Inflammatory macrophage treated with lipopolysaccharide for 1 hour (primary cell): ENCODE data around the gene LMF1.

Experiments used
- DNase-seq, 2 donors: peaks; one replicate each; pipeline ENCODE4 v3.0.0-alpha.2; 2020 to 2022

LMF1 gene

GRCh38 chr16:910181-910580 lies 60.6 kb downstream of the LMF1 start:
- DNase-seq, result no peak

- no peak for DNase-seq
Measured at GRCh38 chr16:909281-910000, 61.3 kb downstream of the LMF1 start.

GRCh38 chr16:908526-909155 lies 62.1 kb downstream of the LMF1 start:
- no peak for DNase-seq

GRCh38 chr16:907842-908241 lies 62.9 kb downstream of the LMF1 start:
- no peak for DNase-seq

- DNase-seq, result no peak
Measured at GRCh38 chr16:907361-907760, 63.4 kb downstream of the LMF1 start.

GRCh38 chr16:906296-906695 lies 64.5 kb downstream of the LMF1 start:
- no peak for DNase-seq

GRCh38 chr16:901715-902601 lies 68.8 kb downstream of the LMF1 start:
- DNase-seq, result no peak

GRCh38 chr16:901149-901548 lies 69.6 kb downstream of the LMF1 start:
- no peak for DNase-seq

GRCh38 chr16:900211-900610 lies 70.6 kb downstream of the LMF1 start:
- no peak for DNase-seq

GRCh38 chr16:899683-900060 lies 71.1 kb downstream of the LMF1 start:
- no peak for DNase-seq

GRCh38 chr16:898761-899682 lies 71.8 kb downstream of the LMF1 start:
- DNase-seq, result no peak

GRCh38 chr16:898216-898615 lies 72.6 kb downstream of the LMF1 start:
- DNase-seq, result no peak

GRCh38 chr16:897701-898100 lies 73.1 kb downstream of the LMF1 start:
- no peak for DNase-seq

GRCh38 chr16:897200-897543 lies 73.6 kb downstream of the LMF1 start:
- DNase-seq, result no peak

- no peak for DNase-seq
Measured at GRCh38 chr16:896261-897199, 74.3 kb downstream of the LMF1 start.

GRCh38 chr16:895371-895770 lies 75.4 kb downstream of the LMF1 start:
- no peak for DNase-seq

GRCh38 chr16:894841-895240 lies 75.9 kb downstream of the LMF1 start:
- no peak for DNase-seq

GRCh38 chr16:894136-894535 lies 76.6 kb downstream of the LMF1 start:
- DNase-seq, result no peak

- no peak for DNase-seq
Measured at GRCh38 chr16:893360-893759, 77.4 kb downstream of the LMF1 start.

- DNase-seq, result no peak
Measured at GRCh38 chr16:892536-893255, 78.1 kb downstream of the LMF1 start.

- no peak for DNase-seq
Measured at GRCh38 chr16:892006-892405, 78.8 kb downstream of the LMF1 start.
